HFFc6 (cell line): ENCODE data around the gene PLEKHA4. TPM values are rescaled to one million over a fixed set of nuclear protein-coding genes. Genes with fewer than 3 reads are reported as not detected.

Source experiments
- DNase-seq: peaks from one replicate; pipeline ENCODE4 v3.0.0-alpha.2; 2018
- H3K27ac Mint-ChIP-seq: 2 replicates; pipeline ENCODE4 v1.8.0; 2020; ENCODE audit warnings: mild to moderate bottlenecking, mixed read lengths
- H3K27me3 Mint-ChIP-seq: 2 replicates; pipeline ENCODE4 v1.8.0; 2021; ENCODE audit warnings: mild to moderate bottlenecking, moderate library complexity, mixed read lengths; ENCODE audit not compliant: insufficient read depth
- H3K36me3 Mint-ChIP-seq: 2 replicates; pipeline ENCODE4 v1.8.0; 2021; ENCODE audit warnings: low read depth, mixed read lengths
- H3K4me1 Mint-ChIP-seq: 2 replicates; pipeline ENCODE4 v1.8.0; 2020; ENCODE audit warnings: low read depth, mixed read lengths
- H3K4me3 Mint-ChIP-seq: 2 replicates; pipeline ENCODE4 v1.8.0; 2020; ENCODE audit warnings: mild to moderate bottlenecking, moderate library complexity, mixed read lengths
- H3K9me3 Mint-ChIP-seq: 2 replicates; pipeline ENCODE4 v1.8.0; 2020; ENCODE audit warnings: mild to moderate bottlenecking, mixed read lengths
- CTCF ChIP-seq: fragments of 200-600 bp; sonication (generic); IDR thresholded peaks from 2 replicates; pipeline ENCODE4 v1.5.0; 2021; ENCODE audit warnings: antibody characterized with exemption, mild to moderate bottlenecking
- total RNA-seq, 6 experiments: library from RNA; stranded (reverse); fragmentation: NEBNext Ultra II Directional; extraction: Animal tissue kit (Norgen Biotek cat#: 25700); gene quantifications; 2 replicates in 1 of 6; 3 replicates in 5 of 6; pipeline ENCODE4 v1.2.3, GENCODE V29; 2021

Gene PLEKHA4
- total RNA-seq, 6 experiments from 2014 or later = 7.7 to 15.1 (median 13.2) TPM

- DNase-seq = peak; percentile 11
- Mint-ChIP-seq H3K27me3 (peaks cover 10% of the 10 kb centered on the region; the same call in 1 of the 2 replicates), H3K27ac (peak within 1 kb of the TSS; percentile 91), H3K36me3 (peaks cover 6% of the 10 kb centered on the region), H3K4me3 (peak within 1 kb of the TSS; percentile 93), H3K4me1 (peaks cover 21% of the 10 kb centered on the region), H3K9me3 (no peaks in the 10 kb centered on the region)
- peak; percentile 62 for TF ChIP-seq CTCF
Observed at GRCh38 chr19:48836089-48837017, 32.1 kb downstream of the PLEKHA4 start, which contains the start of gene HSD17B14. TSS of gene HSD17B14 (minus strand) at chr19:48836491. CDS start at chr19:48836411, 80 bp downstream.

- Mint-ChIP-seq H3K4me3 (peak overlapping the region; percentile 93), H3K4me1 (peaks cover 21% of the 10 kb centered on the region), H3K36me3 (peaks cover 9% of the 10 kb centered on the region), H3K27ac (peak overlapping the region; percentile 91), H3K9me3 (no peaks in the 10 kb centered on the region), H3K27me3 (peaks cover 10% of the 10 kb centered on the region; the same call in 1 of the 2 replicates)
- peak; percentile 70 for DNase-seq
- TF ChIP-seq CTCF = peak; percentile 93
Observed at GRCh38 chr19:48835734-48836088, 32.7 kb downstream of the PLEKHA4 start.

GRCh38 chr19:48833977-48834376 is 34.4 kb downstream of the PLEKHA4 start:
- H3K36me3 Mint-ChIP-seq = peaks cover 9% of the 10 kb centered on the region
- H3K9me3 Mint-ChIP-seq = no peaks in the 10 kb centered on the region
- peak overlapping the region; percentile 45; the same call in 1 of the 2 replicates for H3K4me3 Mint-ChIP-seq
- DNase-seq = no peak
- peaks cover 10% of the 10 kb centered on the region; the same call in 1 of the 2 replicates for H3K27me3 Mint-ChIP-seq
- H3K4me1 Mint-ChIP-seq = peaks cover 21% of the 10 kb centered on the region
- no peak for TF ChIP-seq CTCF
- peak overlapping the region; percentile 64 for H3K27ac Mint-ChIP-seq

- Mint-ChIP-seq H3K9me3 (no peaks in the 10 kb centered on the region), H3K27me3 (peaks cover 13% of the 10 kb centered on the region; the same call in 1 of the 2 replicates), H3K4me1 (peaks cover 21% of the 10 kb centered on the region), H3K36me3 (peaks cover 9% of the 10 kb centered on the region), H3K27ac (no peak overlapping the region), H3K4me3 (no peak overlapping the region)
- TF ChIP-seq CTCF = no peak
- no peak for DNase-seq
Observed at GRCh38 chr19:48833049-48833448, 35.4 kb downstream of the PLEKHA4 start.

GRCh38 chr19:48830965-48831364 is 37.5 kb downstream of the PLEKHA4 start:
- Mint-ChIP-seq H3K9me3 (no peaks in the 10 kb centered on the region), H3K4me3 (no peak overlapping the region), H3K27ac (no peak overlapping the region), H3K27me3 (peaks cover 7% of the 10 kb centered on the region; the same call in 1 of the 2 replicates), H3K4me1 (peaks cover 9% of the 10 kb centered on the region), H3K36me3 (peaks cover 9% of the 10 kb centered on the region)
- no peak for DNase-seq
- no peak for TF ChIP-seq CTCF
